Activated naive CD8-positive, alpha-beta T cell (primary cell): Measurements from ENCODE around the gene VPS13D.
A peak's percentile ranks its signal among the peaks of the same experiment; 100 is the strongest.

Source experiments
- H3K27ac Mint-ChIP-seq: one replicate; pipeline ENCODE4 v1.8.0; 2021; ENCODE audit warnings: mixed read lengths
- H3K27me3 Mint-ChIP-seq: one replicate; pipeline ENCODE4 v1.8.0; 2021; ENCODE audit warnings: mixed read lengths
- H3K36me3 Mint-ChIP-seq: one replicate; pipeline ENCODE4 v1.8.0; 2021; ENCODE audit warnings: mixed read lengths
- H3K4me1 Mint-ChIP-seq: one replicate; pipeline ENCODE4 v1.8.0; 2021; ENCODE audit warnings: low read depth, mixed read lengths
- H3K4me3 Mint-ChIP-seq: one replicate; pipeline ENCODE4 v1.8.0; 2021; ENCODE audit warnings: mild to moderate bottlenecking, mixed read lengths
- H3K9me3 Mint-ChIP-seq: one replicate; pipeline ENCODE4 v1.8.0; 2021; ENCODE audit warnings: low read depth, mixed read lengths

The VPS13D gene

GRCh38 chr1:12442217-12442616 is 212.4 kb downstream of the VPS13D start:
- peaks cover 3% of the 10 kb centered on the region for H3K9me3 Mint-ChIP-seq
- H3K4me3 Mint-ChIP-seq, result no peak overlapping the region
- H3K36me3 Mint-ChIP-seq, result peaks cover 22% of the 10 kb centered on the region
- no peaks in the 10 kb centered on the region for H3K27me3 Mint-ChIP-seq
- H3K4me1 Mint-ChIP-seq, result peaks cover 85% of the 10 kb centered on the region
- H3K27ac Mint-ChIP-seq, result peak overlapping the region; percentile 83

GRCh38 chr1:12443151-12443550 is 213.3 kb downstream of the VPS13D start:
- H3K27me3 Mint-ChIP-seq, result no peaks in the 10 kb centered on the region
- peaks cover 3% of the 10 kb centered on the region for H3K9me3 Mint-ChIP-seq
- peak overlapping the region; percentile 50 for H3K27ac Mint-ChIP-seq
- peaks cover 84% of the 10 kb centered on the region for H3K4me1 Mint-ChIP-seq
- H3K36me3 Mint-ChIP-seq, result peaks cover 22% of the 10 kb centered on the region
- H3K4me3 Mint-ChIP-seq, result no peak overlapping the region

GRCh38 chr1:12444329-12444841 is 214.6 kb downstream of the VPS13D start:
- peak overlapping the region; percentile 64 for H3K27ac Mint-ChIP-seq
- H3K4me3 Mint-ChIP-seq, result no peak overlapping the region
- no peaks in the 10 kb centered on the region for H3K27me3 Mint-ChIP-seq
- peaks cover 3% of the 10 kb centered on the region for H3K9me3 Mint-ChIP-seq
- peaks cover 84% of the 10 kb centered on the region for H3K4me1 Mint-ChIP-seq
- H3K36me3 Mint-ChIP-seq, result peaks cover 21% of the 10 kb centered on the region

- no peaks in the 10 kb centered on the region for H3K27me3 Mint-ChIP-seq
- peaks cover 84% of the 10 kb centered on the region for H3K4me1 Mint-ChIP-seq
- H3K36me3 Mint-ChIP-seq, result peaks cover 17% of the 10 kb centered on the region
- H3K4me3 Mint-ChIP-seq, result no peak overlapping the region
- H3K27ac Mint-ChIP-seq, result peak overlapping the region; percentile 64
- peaks cover 3% of the 10 kb centered on the region for H3K9me3 Mint-ChIP-seq
Observed at GRCh38 chr1:12445257-12445656, 215.4 kb downstream of the VPS13D start.

GRCh38 chr1:12446593-12446992 is 216.8 kb downstream of the VPS13D start:
- H3K27ac Mint-ChIP-seq, result peak overlapping the region; percentile 70
- H3K9me3 Mint-ChIP-seq, result peaks cover 3% of the 10 kb centered on the region
- peaks cover 23% of the 10 kb centered on the region for H3K36me3 Mint-ChIP-seq
- peaks cover 87% of the 10 kb centered on the region for H3K4me1 Mint-ChIP-seq
- H3K27me3 Mint-ChIP-seq, result no peaks in the 10 kb centered on the region
- no peak overlapping the region for H3K4me3 Mint-ChIP-seq

GRCh38 chr1:12447307-12447706 is 217.5 kb downstream of the VPS13D start:
- Mint-ChIP-seq H3K27ac (peak overlapping the region; percentile 70), H3K36me3 (peaks cover 25% of the 10 kb centered on the region), H3K4me1 (peaks cover 89% of the 10 kb centered on the region)

GRCh38 chr1:12447849-12448312 is 218.1 kb downstream of the VPS13D start:
- Mint-ChIP-seq H3K27me3 (no peaks in the 10 kb centered on the region), H3K4me3 (peak overlapping the region; percentile 81), H3K9me3 (peaks cover 3% of the 10 kb centered on the region), H3K27ac (peak overlapping the region; percentile 99), H3K4me1 (peaks cover 89% of the 10 kb centered on the region), H3K36me3 (peaks cover 27% of the 10 kb centered on the region)

More at GRCh38 chr1:12447307-12447706, 217.5 kb downstream of the VPS13D start:
- Mint-ChIP-seq H3K9me3 (peaks cover 3% of the 10 kb centered on the region), H3K27me3 (no peaks in the 10 kb centered on the region), H3K4me3 (no peak overlapping the region)

GRCh38 chr1:12448746-12449177 is 218.9 kb downstream of the VPS13D start:
- peaks cover 3% of the 10 kb centered on the region for H3K9me3 Mint-ChIP-seq
- H3K4me3 Mint-ChIP-seq, result peak overlapping the region; percentile 81
- peak overlapping the region; percentile 99 for H3K27ac Mint-ChIP-seq
- H3K27me3 Mint-ChIP-seq, result no peaks in the 10 kb centered on the region
- peaks cover 91% of the 10 kb centered on the region for H3K4me1 Mint-ChIP-seq
- peaks cover 21% of the 10 kb centered on the region for H3K36me3 Mint-ChIP-seq

GRCh38 chr1:12450090-12450755 is 220.4 kb downstream of the VPS13D start:
- H3K27me3 Mint-ChIP-seq, result no peaks in the 10 kb centered on the region
- H3K4me1 Mint-ChIP-seq, result peaks cover 93% of the 10 kb centered on the region
- peaks cover 20% of the 10 kb centered on the region for H3K36me3 Mint-ChIP-seq
- H3K4me3 Mint-ChIP-seq, result peak overlapping the region; percentile 71
- H3K27ac Mint-ChIP-seq, result peak overlapping the region; percentile 99
- H3K9me3 Mint-ChIP-seq, result no peaks in the 10 kb centered on the region

GRCh38 chr1:12450756-12451559 is 221.1 kb downstream of the VPS13D start:
- H3K4me1 Mint-ChIP-seq, result peaks cover 93% of the 10 kb centered on the region
- H3K36me3 Mint-ChIP-seq, result peaks cover 21% of the 10 kb centered on the region
- peak overlapping the region; percentile 71 for H3K4me3 Mint-ChIP-seq
- H3K9me3 Mint-ChIP-seq, result no peaks in the 10 kb centered on the region
- H3K27me3 Mint-ChIP-seq, result no peaks in the 10 kb centered on the region
- H3K27ac Mint-ChIP-seq, result peak overlapping the region; percentile 99

GRCh38 chr1:12451560-12451900 is 221.7 kb downstream of the VPS13D start:
- Mint-ChIP-seq H3K4me1 (peaks cover 94% of the 10 kb centered on the region), H3K9me3 (no peaks in the 10 kb centered on the region), H3K4me3 (no peak overlapping the region), H3K36me3 (peaks cover 19% of the 10 kb centered on the region), H3K27me3 (no peaks in the 10 kb centered on the region), H3K27ac (peak overlapping the region; percentile 99)

- peaks cover 94% of the 10 kb centered on the region for H3K4me1 Mint-ChIP-seq
- no peaks in the 10 kb centered on the region for H3K27me3 Mint-ChIP-seq
- H3K4me3 Mint-ChIP-seq, result peak overlapping the region; percentile 64
- H3K36me3 Mint-ChIP-seq, result peaks cover 26% of the 10 kb centered on the region
- H3K27ac Mint-ChIP-seq, result peak overlapping the region; percentile 99
- no peaks in the 10 kb centered on the region for H3K9me3 Mint-ChIP-seq
Observed at GRCh38 chr1:12452262-12452661, 222.4 kb downstream of the VPS13D start.

GRCh38 chr1:12453400-12454343 is 223.8 kb downstream of the VPS13D start:
- Mint-ChIP-seq H3K4me3 (peak overlapping the region; percentile 64), H3K27me3 (no peaks in the 10 kb centered on the region), H3K36me3 (peaks cover 33% of the 10 kb centered on the region), H3K4me1 (peaks cover 95% of the 10 kb centered on the region), H3K27ac (peak overlapping the region; percentile 99), H3K9me3 (no peaks in the 10 kb centered on the region)
